Measurements from ENCODE around the gene ARPC5.

Gene ARPC5

DNA sequence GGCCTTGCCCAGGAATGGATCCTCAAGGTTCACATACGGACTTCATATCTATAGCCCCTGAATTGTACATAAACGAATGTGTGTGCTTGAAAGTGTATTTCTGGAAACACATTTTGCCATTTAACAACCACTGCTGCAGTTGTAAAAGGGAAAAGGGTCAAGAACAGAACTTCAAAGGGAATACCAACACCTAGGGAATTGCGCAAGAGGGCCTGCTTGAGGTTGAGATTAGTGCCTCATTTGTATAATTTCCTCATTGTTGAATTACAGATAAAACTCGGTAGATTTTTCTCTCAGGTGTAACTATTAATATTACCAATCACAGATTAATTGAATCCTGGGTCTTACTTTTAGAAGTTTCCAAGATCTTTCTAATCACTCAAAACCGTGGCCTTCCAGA is 51.4 kb downstream of the ARPC5 start:
- DNase-seq, result no peak

DNA sequence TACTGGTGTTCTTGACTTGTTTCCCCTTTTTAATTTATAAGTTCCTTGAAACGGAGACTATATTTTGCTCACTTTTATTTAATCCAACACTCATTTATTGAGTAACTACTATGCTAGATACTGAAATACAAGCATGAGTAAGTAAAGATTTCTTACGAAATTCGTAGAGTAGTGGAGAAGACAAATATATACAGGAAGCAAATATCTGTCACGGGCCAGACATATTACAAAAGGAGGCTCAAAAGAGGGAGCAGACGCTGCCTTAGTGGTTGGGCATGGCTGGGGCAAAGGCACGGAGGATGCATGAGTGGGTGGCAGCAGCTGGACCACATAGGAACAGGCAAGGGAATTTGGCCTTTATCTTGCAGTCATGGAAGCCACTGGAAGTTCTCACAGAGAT is 52.1 kb downstream of the ARPC5 start:
- DNase-seq, result no peak

DNA sequence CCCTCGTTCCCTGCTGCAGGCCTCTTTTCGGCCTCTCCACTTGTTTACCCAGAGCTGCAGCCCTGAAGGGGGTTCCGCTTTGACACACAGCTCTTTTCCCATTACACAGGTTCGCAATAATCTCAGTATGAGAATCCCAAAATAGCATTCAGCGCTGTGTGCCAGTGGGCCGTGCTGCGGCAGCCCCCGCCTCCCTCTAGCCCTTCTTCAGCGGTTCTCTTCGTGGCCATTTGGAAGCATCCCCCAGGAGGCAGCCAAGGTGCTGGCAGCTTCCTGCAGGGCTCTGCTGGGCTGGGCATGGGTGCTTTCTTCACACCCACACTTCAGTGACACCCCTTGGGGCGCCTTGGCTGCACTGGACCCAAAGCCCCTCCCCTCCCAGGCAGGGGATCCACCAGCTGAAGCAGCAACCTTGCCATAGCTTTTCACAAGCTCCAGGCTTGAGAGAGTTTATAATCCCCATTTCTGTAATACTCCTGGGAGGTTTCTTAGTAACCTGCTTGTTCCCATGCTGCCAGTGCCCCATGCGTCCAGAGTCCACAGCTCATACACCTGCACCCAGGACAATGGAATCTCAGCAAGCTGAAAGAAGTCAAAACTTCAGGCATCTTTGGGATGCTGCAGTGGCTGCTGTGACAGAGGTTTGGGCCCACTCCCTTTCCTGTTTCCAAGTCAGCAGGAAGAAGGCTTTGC is 53.4 kb downstream of the ARPC5 start:
- no peak for DNase-seq

DNA sequence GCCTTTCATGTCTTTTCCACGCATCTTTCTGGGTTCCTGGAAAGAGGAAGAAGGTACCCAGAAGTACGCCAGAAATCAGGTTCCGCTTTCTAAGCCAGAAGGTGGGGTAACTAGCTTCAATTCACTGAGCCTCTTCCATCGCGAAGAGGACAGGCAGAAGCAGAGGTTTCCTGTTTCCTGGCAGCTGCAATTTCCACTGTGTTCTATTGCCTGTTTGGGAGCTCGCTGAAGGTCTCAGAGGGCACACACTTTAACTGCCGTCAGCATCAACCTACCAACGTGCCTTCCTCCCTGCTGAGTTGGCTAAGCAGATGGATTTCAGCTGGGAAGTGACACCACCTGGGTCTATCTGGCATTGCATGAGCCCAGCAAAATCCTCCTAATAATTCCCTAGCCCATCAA is 55.3 kb downstream of the ARPC5 start:
- no peak for DNase-seq

DNA sequence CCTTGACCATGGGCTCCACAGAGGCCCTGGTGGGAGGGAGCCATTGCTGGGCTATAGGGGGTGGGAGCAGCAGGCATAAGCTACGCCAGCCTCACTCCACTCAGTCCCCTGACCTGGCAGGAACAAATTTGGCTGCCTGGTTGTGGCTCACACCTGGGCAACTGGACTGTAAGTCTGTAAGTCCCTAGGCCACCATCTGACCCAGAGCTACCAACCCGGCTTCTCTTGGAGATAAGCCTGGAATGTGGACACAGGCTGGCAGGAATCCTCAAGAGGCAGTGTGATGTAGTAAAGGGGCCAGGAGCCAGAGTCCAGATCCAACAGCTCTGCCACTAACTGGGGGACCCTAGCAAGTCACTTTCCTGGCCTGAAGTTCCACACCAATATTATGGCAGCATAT is 56.7 kb downstream of the ARPC5 start:
- no peak for DNase-seq

DNA sequence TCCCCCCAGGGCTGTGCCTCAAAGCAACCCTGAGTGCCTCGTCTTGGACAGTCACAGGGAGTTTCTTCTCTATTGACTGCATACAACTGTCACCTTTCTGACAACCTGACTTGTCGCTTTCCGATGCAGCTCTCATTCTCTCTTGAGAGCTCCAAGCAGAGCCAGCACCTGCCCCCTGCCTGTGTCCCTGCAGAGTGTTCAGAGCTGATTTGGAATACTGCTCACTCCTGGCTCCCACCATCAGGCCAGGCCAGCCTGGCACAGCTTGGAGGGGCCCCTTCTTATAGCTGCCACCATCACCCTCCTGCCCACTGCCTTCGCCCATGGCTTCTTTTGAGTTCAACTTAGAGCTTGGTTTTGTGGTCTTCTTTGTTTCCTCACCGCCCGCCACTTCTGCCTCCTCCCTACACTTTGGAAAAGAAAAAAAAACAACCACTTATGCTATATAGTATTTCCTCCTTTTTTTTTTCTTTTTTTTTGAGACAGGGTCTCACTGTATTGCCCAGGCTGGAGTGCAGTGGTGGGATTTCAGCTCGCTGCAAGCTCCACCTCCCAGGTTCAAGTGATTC is 57.6 kb downstream of the ARPC5 start:
- no peak for DNase-seq

DNA sequence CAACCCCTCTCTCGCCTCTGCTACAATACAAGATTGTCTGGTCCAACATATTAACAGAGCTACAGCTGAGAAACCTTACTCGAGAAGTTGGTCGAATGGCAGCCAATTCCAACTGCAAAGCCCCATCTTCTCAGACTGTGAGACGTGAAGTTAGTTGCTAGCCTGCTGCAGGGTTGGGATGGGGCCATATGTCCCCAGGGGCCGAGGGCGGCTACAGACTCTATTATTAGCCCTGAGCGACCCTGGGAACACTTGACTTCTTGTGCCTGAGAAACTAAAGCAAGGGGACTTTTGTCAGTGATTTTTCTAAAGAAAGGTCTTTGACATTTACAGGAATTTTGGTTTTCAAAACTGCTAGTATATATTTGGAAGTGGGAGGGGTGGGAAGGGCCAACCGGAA is 59.0 kb downstream of the ARPC5 start:
- DNase-seq, result no peak

DNA sequence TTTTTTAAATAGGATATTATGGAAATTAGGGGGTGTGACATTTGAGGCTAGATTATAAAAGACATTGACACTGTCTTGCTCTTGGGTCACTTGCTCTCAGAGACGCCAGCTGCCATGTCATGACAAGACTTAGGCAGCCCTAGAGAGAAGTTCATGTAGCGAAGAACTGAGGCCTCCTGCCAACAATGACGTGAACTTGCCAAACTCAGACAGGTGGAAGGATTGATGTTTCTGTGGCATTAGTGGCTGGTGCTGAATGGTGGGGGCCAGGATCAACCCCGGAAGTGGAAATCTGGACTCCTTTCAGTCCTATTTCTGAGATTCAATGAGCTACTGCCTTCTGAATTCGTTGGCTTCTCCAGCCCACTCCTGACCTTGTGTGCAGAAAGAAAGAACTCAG is 60.0 kb downstream of the ARPC5 start:
- no peak for DNase-seq

DNA sequence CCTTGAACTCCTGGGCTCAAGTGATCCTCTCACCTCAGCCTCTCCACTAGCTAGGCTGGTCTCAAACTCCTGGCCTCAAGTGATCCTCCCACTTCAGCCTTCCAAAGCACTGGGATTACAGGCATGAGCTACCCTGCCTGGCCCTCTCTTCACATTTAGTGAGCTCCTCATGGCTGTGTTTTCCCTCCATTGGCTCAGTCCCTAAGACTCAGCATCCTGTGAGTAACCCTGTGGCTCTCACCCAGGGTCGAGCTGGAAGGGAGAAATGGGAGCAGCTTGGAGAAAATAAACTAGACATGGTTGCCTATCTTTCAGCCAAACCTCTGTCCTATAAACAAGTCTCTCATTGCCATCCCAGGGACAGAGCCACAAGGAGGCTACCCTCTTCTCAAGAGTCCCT is 62.9 kb downstream of the ARPC5 start:
- DNase-seq, result no peak

DNA sequence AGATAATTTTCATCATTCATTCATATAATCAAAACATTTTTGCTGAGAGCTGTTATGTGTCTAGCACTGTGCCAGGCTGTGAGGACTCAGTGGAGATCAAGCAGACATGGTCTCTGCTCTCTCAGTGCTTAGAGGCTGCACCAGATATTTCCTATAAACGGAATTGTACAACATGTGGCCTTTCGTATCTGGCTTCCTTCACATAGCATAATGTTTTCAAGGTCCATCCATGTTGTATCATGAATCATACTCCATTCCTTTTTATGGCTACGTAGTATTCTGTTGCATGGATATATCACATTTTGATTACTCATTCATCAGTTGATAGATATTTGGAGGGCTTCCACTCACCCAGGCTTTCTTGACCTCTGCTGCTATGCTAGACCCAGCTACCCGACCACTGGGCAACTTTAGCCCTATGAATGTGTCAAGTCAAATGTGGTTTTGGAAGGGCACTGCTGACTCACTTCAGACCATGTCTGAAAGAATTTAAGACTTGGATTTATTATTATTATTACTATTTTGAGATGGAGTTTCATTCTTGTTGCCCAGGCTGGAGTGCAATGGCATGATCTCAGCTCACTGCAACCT is 63.8 kb downstream of the ARPC5 start:
- no peak for DNase-seq
